Activated CD8-positive, alpha-beta memory T cell treated with anti-CD3 and anti-CD28 coated beads for 24 hours (primary cell): ENCODE data around the gene ATP13A4.

Experiments used
- DNase-seq: peaks from one replicate; pipeline ENCODE4 v3.0.0-alpha.2; 2020

The ATP13A4 gene

GRCh38 chr3:193496658-193497057 lies 58.0 kb downstream of the ATP13A4 start:
- no peak for DNase-seq

DNA sequence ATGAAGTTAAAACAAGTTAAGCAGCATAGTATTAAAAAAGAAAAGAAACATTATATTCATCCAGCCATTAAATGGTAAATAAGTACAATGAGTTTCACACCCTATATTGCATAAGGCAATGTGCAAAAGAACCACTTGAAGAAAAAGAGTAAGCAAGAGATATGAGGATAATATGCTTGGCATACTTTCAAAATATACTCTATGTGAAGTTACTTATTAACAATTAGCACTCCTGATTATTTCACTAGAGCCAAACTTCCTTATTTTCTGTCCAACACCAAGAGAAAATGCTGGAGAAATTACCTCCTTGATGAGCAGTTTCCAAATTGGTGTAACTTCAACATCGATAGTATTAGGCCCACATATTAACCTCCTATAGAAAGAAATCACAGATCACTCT lies 63.7 kb downstream of the ATP13A4 start:
- no peak for DNase-seq

DNA sequence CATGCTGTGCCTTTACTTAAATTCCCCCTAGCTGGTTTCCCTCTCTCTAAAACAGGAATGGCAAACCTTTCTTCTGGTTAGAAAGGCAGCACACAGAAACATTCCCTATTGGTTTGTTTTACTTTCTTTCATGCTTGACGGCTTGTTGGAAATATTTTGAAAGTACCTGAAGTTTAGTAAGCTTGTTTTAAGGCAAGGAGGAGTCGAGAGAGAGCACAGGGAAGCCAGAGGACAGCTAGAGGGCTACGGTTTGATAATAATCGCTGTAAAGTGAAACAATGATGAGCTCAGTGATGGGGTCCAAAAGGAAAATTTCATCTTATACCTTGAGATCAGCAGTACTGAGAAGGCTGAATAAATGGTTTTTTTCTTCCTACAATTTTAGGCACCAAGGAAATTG lies 64.1 kb downstream of the ATP13A4 start:
- no peak for DNase-seq

DNA sequence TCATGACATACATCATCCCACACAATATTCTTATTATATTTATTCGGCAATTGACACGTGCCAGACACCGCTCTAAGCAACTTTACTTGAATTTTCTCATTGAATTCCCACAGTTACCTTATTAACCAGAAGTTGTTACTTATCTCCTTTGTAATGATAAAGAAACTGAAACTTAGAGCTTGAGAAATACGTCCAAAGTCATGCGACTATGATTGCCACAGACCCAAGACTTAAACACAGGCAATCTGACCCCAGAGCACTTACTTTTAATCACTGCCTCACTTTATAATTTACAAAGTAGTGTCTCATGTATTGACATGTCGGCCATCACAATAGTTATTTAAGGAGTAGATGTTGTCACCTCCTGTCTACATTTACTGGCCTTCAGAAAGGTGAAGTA lies 64.7 kb downstream of the ATP13A4 start:
- DNase-seq: no peak

- DNase-seq: no peak
These were observed 66.0 kb downstream of the ATP13A4 start for GRCh38 chr3:193488741-193489140.

- DNase-seq: no peak
These were observed 70.6 kb downstream of the ATP13A4 start for GRCh38 chr3:193483988-193484539.

DNA sequence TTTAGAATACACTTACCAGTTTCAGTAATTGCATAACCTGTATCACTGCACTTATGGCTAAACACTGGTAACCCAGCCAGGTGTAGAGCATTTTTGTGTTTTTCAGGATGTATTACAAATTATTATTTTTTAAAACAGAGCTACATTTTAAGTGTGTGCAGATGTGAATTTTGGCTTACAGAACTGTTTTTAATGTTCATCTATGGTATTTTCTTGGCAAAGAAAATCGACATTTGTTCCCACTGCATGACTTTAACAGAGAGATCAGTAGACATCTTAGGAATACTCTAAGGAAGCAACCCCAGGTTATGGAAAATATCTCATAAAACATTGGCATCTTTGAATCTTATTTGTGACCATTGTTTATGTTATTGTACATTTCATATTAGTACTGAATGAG lies 73.3 kb downstream of the ATP13A4 start:
- DNase-seq: no peak

GRCh38 chr3:193474446-193474845 lies 80.2 kb downstream of the ATP13A4 start:
- no peak for DNase-seq

DNA sequence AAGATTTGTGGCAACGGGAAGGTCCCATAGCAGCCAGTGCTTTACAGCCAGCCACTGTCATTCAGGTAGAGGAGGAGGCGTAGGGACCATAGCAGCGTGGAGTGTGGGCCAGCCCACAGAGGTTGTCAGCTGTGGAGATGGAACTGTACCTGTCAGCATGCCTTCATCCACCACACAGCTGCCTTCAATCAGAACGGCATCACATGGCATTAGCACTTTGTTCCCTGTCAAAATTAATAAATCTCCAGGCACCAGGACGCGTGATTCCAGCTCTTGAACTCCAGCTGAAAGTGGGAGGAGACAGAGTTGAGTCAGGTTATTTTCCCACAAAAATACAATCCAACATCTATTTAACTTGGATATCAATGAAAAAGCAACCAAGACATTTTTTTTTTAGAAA lies 84.0 kb downstream of the ATP13A4 start:
- DNase-seq: no peak

DNA sequence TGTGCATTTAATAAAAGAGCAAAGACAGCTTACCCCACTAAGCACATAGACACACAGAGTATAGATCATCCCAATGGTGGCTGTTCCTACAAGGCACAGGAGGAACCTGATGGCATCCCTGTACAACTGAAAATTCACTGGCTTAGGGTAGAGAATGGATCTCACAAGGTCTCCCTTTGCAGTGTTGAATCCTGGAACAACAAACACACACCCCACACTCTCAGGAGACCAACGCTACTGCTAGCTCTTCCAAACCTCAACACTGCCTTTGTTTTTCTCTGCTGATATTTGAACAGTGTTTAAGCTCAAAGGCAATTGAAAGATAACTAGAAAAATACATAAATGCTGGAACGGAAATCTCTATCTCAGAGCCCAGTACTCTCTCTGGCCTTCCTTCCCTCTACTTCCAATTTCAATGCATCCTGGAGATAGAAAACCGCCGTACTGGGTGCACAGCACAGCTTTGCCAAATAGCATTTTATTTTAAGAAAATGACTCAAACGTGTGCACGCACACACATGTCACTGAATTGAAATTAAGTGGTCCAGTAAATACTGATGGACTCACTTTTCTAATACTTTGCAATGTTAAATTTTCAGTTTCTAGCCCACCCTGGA lies 88.6 kb downstream of the ATP13A4 start:
- DNase-seq: no peak

DNA sequence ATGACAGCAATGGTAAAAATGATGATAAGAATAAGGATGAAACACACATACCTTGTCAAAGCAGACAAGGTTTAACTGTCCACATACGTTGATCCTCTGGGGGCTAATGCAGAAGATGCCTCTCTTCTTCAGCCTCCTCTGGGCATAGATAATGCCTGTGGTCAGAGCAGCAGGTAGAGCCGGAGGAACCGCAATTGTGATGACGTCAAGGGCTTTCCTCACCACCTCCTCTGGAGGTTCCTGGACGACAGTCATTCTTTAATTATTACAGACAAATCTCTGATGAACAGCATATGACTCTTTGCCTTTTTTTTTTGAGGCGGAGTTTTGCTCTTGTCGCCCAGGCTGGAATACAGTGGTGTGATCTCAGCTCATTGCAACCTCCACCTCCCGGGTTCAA lies 89.8 kb downstream of the ATP13A4 start:
- no peak for DNase-seq

GRCh38 chr3:193457526-193457925 lies 97.2 kb downstream of the ATP13A4 start:
- DNase-seq: no peak

DNA sequence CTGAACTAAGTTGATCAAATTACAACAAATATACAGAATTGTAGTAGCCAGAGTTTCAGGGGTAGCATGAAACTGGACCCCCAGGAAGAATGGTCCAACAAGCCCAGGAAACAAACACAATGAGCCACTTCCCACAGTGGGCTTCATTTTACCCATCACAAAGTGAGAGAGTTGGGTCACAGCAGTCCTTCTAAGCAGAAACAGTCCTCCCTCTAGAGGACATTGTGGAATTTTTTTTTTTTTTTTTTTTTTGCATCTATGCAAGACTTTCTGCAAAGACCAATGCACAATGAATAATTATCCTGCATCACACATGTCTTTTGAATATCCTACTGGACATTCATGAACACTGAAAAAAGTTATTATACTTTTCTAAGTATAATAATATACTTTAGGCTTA lies 102.4 kb downstream of the ATP13A4 start:
- no peak for DNase-seq

DNA sequence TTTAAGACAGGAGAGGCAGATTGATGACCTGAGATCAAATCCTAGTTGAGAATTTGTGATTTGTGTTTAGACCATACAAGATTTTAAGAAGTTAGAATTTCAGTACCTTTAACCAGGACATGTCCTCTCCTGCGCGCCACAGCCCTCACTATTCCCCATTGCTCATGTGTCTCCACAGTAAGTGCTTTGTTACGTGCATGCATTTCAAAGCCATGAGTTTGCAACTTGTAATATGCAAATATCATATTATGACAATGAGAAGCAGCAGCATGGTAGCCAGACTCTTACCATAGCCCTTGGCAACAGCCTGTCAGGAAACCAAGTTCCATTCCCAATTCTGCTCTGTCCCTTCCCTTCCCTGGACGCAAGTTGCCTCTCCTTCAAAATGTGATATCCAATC lies 102.8 kb downstream of the ATP13A4 start:
- no peak for DNase-seq

DNA sequence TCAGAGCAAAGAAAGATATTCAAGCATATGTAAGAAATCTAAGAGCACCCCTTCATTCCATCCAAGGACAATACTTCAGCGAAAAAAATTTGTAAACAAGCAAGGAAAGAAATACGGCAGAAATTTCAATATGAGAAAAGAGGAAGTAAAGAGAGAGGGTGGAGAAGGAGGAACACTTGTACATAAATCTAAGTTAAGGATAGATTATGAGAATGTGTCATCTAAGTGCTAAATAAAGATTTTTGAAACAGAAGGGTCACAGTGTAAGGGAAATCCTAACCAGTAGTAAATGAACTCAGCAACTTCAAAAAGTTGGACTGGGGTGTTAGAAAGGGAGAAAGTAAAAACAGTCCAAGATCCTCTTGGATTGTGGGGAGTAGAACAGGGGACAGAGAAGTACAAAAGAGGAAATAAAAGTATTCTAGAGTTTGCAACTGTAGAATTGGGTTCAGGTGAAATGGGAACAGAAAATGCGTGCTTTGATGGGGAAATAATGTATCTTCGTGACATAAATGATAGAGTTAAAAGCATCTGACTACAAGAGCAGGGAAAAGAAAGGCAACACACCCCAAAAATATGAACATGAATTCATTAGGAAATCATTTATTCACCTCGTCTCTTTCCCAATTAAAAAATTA lies 107.6 kb downstream of the ATP13A4 start:
- no peak for DNase-seq

DNA sequence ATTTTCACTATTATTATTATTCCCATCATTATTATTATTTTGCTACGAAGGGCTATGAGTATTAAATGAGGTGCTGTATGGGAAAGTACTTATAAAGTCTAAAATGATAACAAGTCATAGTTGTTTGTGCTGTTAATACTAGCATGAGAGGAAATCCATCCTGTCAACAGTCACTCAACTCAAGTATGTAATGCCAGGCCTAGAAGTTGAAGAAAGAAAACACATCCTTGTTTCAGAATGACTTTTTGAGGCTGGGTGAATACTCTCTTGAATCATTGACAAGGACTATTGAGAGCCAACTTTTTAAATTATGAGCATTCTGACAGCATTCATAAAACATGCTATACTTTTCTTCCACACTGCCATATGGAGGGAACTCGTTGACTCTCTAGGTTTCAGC lies 115.3 kb downstream of the ATP13A4 start:
- DNase-seq: no peak

GRCh38 chr3:193418576-193419373 lies 135.9 kb downstream of the ATP13A4 start:
- no peak for DNase-seq

DNA sequence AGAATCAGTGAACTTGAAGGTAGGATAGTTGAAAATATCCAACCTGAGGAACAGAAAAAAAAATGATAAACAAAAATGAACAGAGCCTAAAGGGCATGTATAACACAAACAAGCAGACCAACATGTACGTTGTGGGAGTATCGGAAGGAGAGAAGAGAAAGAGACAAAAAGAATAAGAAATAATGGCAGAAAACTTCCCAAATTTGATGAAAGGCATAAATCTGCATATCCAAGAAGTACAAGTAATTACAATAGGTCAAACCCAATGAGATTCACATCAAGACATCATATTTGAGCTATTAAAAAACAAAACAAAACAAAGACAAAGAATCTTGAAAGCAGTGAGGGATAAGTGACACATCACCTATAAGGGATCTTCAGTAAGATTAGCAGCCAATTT lies 138.1 kb downstream of the ATP13A4 start:
- DNase-seq: no peak

- no peak for DNase-seq
These were observed 147.0 kb downstream of the ATP13A4 start for GRCh38 chr3:193407688-193408087.

DNA sequence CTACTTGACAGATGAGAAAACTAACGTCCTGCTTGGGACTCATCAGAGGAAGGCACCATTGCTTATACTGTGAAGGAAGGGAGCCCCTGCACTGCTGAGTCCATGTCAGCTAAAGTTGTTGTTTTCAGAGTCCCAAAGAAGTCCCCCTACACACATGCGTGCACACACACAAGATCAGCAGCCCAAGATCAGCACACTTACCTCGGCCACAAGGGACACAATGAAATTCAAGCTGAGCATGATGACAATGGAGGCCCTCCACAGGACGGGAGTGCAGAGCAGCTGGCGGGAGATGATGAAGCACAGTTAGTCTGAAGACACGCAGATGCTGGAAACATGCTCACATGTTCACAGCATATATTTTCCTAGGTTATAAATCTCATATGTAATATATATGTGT lies 147.6 kb downstream of the ATP13A4 start:
- DNase-seq: no peak

DNA sequence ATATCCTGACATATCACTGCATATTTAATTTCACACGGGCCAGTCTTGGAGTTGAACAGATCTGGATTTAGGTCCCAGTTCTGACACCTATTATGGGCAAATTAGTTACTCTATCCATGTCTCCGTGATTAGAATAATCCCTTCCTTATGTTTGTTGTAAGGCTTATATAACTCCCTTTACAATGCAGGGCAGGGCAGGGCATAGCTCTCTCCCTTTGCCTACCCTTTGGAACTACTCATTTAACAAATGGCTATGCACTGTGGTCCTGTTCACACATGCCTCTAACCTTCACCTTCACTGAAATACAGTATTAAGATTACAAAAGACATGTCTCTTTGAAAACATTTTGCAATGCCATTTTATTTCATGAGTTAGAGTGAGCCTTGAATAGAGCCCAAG lies 151.4 kb downstream of the ATP13A4 start:
- no peak for DNase-seq

GRCh38 chr3:193400304-193400703 lies 154.4 kb downstream of the ATP13A4 start:
- DNase-seq: no peak

- DNase-seq: no peak
These were observed 158.0 kb downstream of the ATP13A4 start for GRCh38 chr3:193396451-193397244.
